PFSK-1 (cell line): Measurements from ENCODE around the gene SHISAL1.

ENCODE experiments used
- SIN3A ChIP-seq: IDR thresholded peaks from 2 replicates; pipeline ENCODE4 v1.6.1; 2012; ENCODE audit warnings: mild to moderate bottlenecking, low read length, moderate library complexity, borderline replicate concordance; ENCODE audit not compliant: insufficient read depth
- TAF1 ChIP-seq: IDR thresholded peaks from 2 replicates; pipeline ENCODE4 v1.6.1; 2012; ENCODE audit warnings: low read length, control low read depth, borderline replicate concordance; ENCODE audit not compliant: insufficient read depth
- TF ChIP-seq, protein P1 (sequence below), 2 experiments: IDR thresholded peaks; 2 replicates each; pipeline versions ENCODE4 v1.6.1 to v1.8.0; 2011 to 2012; ENCODE audit warnings: low read depth in 2 of 2, low read length in 2 of 2, control low read depth in 1 of 2, inconsistent platforms in 1 of 2, mild to moderate bottlenecking in 1 of 2, moderate library complexity in 1 of 2; ENCODE audit not compliant: insufficient read depth in 1 of 2

DNA sequence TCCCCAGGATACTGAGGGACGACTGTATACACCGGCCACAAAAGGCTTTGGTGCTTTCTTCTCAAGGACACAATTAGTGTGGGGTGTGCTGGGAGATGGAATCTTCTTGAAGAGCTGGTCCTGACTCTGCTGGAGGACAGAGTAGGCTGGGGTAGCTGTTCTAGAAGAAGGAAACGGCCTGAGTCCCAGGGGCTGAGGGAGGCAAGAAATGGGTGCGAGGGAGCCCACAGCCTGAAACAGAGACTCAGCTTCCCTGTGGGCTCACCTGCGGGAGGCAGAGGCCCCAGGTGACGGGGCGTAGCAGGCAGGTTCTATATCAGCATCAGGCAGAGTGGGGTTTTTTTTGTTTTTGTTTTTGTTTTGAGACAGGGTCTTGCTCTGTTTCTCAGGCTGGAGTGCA, 95.4 kb downstream of the SHISAL1 start:
- TF ChIP-seq SIN3A, result no peak
- no peak for TF ChIP-seq TAF1
- TF ChIP-seq, protein P1, sequence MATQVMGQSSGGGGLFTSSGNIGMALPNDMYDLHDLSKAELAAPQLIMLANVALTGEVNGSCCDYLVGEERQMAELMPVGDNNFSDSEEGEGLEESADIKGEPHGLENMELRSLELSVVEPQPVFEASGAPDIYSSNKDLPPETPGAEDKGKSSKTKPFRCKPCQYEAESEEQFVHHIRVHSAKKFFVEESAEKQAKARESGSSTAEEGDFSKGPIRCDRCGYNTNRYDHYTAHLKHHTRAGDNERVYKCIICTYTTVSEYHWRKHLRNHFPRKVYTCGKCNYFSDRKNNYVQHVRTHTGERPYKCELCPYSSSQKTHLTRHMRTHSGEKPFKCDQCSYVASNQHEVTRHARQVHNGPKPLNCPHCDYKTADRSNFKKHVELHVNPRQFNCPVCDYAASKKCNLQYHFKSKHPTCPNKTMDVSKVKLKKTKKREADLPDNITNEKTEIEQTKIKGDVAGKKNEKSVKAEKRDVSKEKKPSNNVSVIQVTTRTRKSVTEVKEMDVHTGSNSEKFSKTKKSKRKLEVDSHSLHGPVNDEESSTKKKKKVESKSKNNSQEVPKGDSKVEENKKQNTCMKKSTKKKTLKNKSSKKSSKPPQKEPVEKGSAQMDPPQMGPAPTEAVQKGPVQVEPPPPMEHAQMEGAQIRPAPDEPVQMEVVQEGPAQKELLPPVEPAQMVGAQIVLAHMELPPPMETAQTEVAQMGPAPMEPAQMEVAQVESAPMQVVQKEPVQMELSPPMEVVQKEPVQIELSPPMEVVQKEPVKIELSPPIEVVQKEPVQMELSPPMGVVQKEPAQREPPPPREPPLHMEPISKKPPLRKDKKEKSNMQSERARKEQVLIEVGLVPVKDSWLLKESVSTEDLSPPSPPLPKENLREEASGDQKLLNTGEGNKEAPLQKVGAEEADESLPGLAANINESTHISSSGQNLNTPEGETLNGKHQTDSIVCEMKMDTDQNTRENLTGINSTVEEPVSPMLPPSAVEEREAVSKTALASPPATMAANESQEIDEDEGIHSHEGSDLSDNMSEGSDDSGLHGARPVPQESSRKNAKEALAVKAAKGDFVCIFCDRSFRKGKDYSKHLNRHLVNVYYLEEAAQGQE (IDR thresholded peaks at IDR 0.05; ENCODE audit: insufficient read depth in 1 of 2, low read depth in 2 of 2, low read length in 2 of 2), result no peak
